ENCODE results near the gene LIME1. TPM values are rescaled to one million over a fixed set of nuclear protein-coding genes. Genes with fewer than 3 reads are reported as not detected.

The LIME1 gene

GRCh38 chr20:63787749-63788148 is 51.3 kb downstream of the LIME1 start:
- WGBS (ENCODE audit: extremely low coverage, insufficient coverage, low lambda C conversion rate): no CpG with 5 or more reads among the region's 16 CpGs

More at GRCh38 chr20:63787749-63788148, 51.3 kb downstream of the LIME1 start:
- H2BK5ac ChIP-seq (ENCODE audit: low read length): no peak overlapping the region
- peaks cover 2% of the 10 kb centered on the region for H3K36me3 ChIP-seq (ENCODE audit: control insufficient read depth, insufficient read depth, low read length)
- H2BK120ac ChIP-seq (ENCODE audit: low read depth, low read length): no peak overlapping the region
- no peak overlapping the region for H3K4me3 ChIP-seq (ENCODE audit: low read length)
- peaks cover 14% of the 10 kb centered on the region for H3K79me1 ChIP-seq (ENCODE audit: low read length)
- H2BK15ac ChIP-seq (replicated peaks; ENCODE audit: low read depth): no peak overlapping the region
- H3K18ac ChIP-seq (ENCODE audit: low read length): no peak overlapping the region
- H4K8ac ChIP-seq (ENCODE audit: low read depth, low read length): no peak overlapping the region
- no peak for DNase-seq
- H3K4ac ChIP-seq (ENCODE audit: low read depth, low read length): no peak overlapping the region
- peaks cover 10% of the 10 kb centered on the region for H3K79me2 ChIP-seq (ENCODE audit: control insufficient read depth, insufficient read depth, low read length)
- no peak overlapping the region for H3K27ac ChIP-seq (ENCODE audit: low read depth, low read length)
- H3K4me2 ChIP-seq (ENCODE audit: low read length): no peak overlapping the region
- no peak overlapping the region for H4K5ac ChIP-seq (ENCODE audit: low read length)
- H3K9ac ChIP-seq (ENCODE audit: low read length): no peak overlapping the region
- no peaks in the 10 kb centered on the region for H3K4me1 ChIP-seq (ENCODE audit: control insufficient read depth, low read depth, low read length)
- H3K56ac ChIP-seq (ENCODE audit: low read length): no peak overlapping the region
- H2AK5ac ChIP-seq (ENCODE audit: low read length): no peak overlapping the region
- H3K27me3 ChIP-seq (ENCODE audit: insufficient read depth, low read length, poor library complexity): no peaks in the 10 kb centered on the region
- H3K23ac ChIP-seq (ENCODE audit: low read length): no peak overlapping the region

Small RNA genes lying within 50 kb of the gene (small RNA-seq; reads per million reads assigned to genes)
- not detected for gene LIME1 (ENCODE audit: insufficient read depth)
- not detected for gene TNFRSF6B (ENCODE audit: insufficient read depth)

Data from mesendoderm (in vitro differentiated cells).